ENCODE measurements around the gene TEX13B.

TEX13B gene

GRCh38 chrX:107935200-107935599, 47.0 kb downstream of the TEX13B start:
- Histone ChIP-seq H3K9me3 (ENCODE audit: control insufficient read depth, low read length) (no peaks in the 10 kb centered on the region), H3K27me3 (ENCODE audit: control insufficient read depth, insufficient read depth, low read length) (no peaks in the 10 kb centered on the region), H3K27ac (no peak overlapping the region), H3K79me2 (no peaks in the 10 kb centered on the region), H2AFZ (no peak overlapping the region), H3K4me1 (no peaks in the 10 kb centered on the region), H3K4me2 (ENCODE audit: low read length) (no peak overlapping the region), H3K36me3 (ENCODE audit: control insufficient read depth, insufficient read depth, low read length) (no peaks in the 10 kb centered on the region), H3K4me3 (ENCODE audit: low read depth, low read length) (no peak overlapping the region), H3K9ac (no peak overlapping the region)
- TF ChIP-seq, protein P1, sequence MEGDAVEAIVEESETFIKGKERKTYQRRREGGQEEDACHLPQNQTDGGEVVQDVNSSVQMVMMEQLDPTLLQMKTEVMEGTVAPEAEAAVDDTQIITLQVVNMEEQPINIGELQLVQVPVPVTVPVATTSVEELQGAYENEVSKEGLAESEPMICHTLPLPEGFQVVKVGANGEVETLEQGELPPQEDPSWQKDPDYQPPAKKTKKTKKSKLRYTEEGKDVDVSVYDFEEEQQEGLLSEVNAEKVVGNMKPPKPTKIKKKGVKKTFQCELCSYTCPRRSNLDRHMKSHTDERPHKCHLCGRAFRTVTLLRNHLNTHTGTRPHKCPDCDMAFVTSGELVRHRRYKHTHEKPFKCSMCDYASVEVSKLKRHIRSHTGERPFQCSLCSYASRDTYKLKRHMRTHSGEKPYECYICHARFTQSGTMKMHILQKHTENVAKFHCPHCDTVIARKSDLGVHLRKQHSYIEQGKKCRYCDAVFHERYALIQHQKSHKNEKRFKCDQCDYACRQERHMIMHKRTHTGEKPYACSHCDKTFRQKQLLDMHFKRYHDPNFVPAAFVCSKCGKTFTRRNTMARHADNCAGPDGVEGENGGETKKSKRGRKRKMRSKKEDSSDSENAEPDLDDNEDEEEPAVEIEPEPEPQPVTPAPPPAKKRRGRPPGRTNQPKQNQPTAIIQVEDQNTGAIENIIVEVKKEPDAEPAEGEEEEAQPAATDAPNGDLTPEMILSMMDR (IDR thresholded peaks at IDR 0.05) = no peak

DNA sequence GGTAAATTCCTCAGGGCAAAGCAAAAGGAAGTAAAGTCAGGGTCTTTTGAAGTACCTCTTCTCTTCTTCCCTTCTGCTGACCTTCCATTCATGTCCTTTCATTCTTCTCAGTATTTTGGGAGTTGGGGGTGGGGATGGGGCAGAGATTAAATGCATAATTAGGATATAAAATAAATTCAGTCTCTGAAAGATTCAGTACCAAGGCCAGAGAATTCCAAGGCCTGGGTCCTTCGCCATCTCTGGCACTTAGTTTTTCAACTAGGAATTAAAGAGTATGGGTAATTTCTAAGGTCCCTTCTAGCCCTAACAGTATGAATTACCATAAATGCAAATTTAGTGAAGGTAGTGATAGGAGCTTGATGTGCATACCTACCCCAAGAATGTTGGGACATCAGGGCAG, 47.9 kb downstream of the TEX13B start:
- no peak overlapping the region for H3K27ac ChIP-seq
- H2AFZ ChIP-seq = no peak overlapping the region
- no peaks in the 10 kb centered on the region for H3K79me2 ChIP-seq
- no peak overlapping the region for H3K9ac ChIP-seq
- TF ChIP-seq, protein P1 (IDR thresholded peaks at IDR 0.05) = no peak
- no peak overlapping the region for H3K4me2 ChIP-seq (ENCODE audit: low read length)
- no peaks in the 10 kb centered on the region for H3K4me1 ChIP-seq
- H3K4me3 ChIP-seq (ENCODE audit: low read depth, low read length) = no peak overlapping the region
- H3K27me3 ChIP-seq (ENCODE audit: control insufficient read depth, insufficient read depth, low read length) = no peaks in the 10 kb centered on the region
- no peaks in the 10 kb centered on the region for H3K9me3 ChIP-seq (ENCODE audit: control insufficient read depth, low read length)
- H3K36me3 ChIP-seq (ENCODE audit: control insufficient read depth, insufficient read depth, low read length) = no peaks in the 10 kb centered on the region
